HEK293 (cell line): ENCODE data around the gene ASCC3.

Source experiments
- INSM2 ChIP-seq: fragments of 450-650 bp; formaldehyde crosslinking; IDR thresholded peaks from 2 replicates; pipeline ENCODE4 v1.5.1; 2016; ENCODE audit warnings: missing biosample characterization, missing genetic modification characterization
- KLF17 ChIP-seq: fragments of 450-650 bp; formaldehyde crosslinking; IDR thresholded peaks from 2 replicates; pipeline ENCODE4 v1.5.1; 2016; ENCODE audit warnings: missing biosample characterization, missing genetic modification characterization
- MYNN ChIP-seq: fragments of 450-650 bp; formaldehyde crosslinking; IDR thresholded peaks from 2 replicates; pipeline ENCODE4 v1.5.1; 2016; ENCODE audit warnings: missing biosample characterization, missing genetic modification characterization, borderline replicate concordance
- PRDM4 ChIP-seq: fragments of 450-650 bp; formaldehyde crosslinking; IDR thresholded peaks from 2 replicates; pipeline ENCODE4 v1.5.1; 2017; ENCODE audit warnings: missing biosample characterization, missing genetic modification characterization
- SALL2 ChIP-seq: fragments of 450-650 bp; formaldehyde crosslinking; IDR thresholded peaks from 2 replicates; pipeline ENCODE4 v1.5.0; 2017; ENCODE audit warnings: missing biosample characterization, mild to moderate bottlenecking, missing genetic modification characterization, borderline replicate concordance
- SETDB1 ChIP-seq: IDR thresholded peaks from one replicate; pipeline ENCODE4 v1.6.1; 2017; ENCODE audit warnings: mild to moderate bottlenecking, low read length, moderate library complexity, mixed read lengths; ENCODE audit not compliant: insufficient read length
- TRIM28 ChIP-seq: IDR thresholded peaks from 2 replicates; pipeline ENCODE4 v1.6.1; 2011; ENCODE audit warnings: low read length, control low read depth, borderline replicate concordance
- ZBTB20 ChIP-seq: fragments of 450-650 bp; formaldehyde crosslinking; IDR thresholded peaks from 2 replicates; pipeline ENCODE4 v1.5.1; 2016; ENCODE audit warnings: missing biosample characterization, missing genetic modification characterization
- ZFP3 ChIP-seq: fragments of 450-650 bp; formaldehyde crosslinking; IDR thresholded peaks from 2 replicates; pipeline ENCODE4 v1.5.1; 2016; ENCODE audit warnings: low read depth, missing biosample characterization, missing genetic modification characterization
- ZNF112 ChIP-seq: fragments of 450-650 bp; formaldehyde crosslinking; IDR thresholded peaks from 2 replicates; pipeline ENCODE4 v1.5.0; 2017; ENCODE audit warnings: missing biosample characterization, missing genetic modification characterization
- ZNF148 ChIP-seq: fragments of 450-650 bp; formaldehyde crosslinking; IDR thresholded peaks from 2 replicates; pipeline ENCODE4 v1.5.0; 2017; ENCODE audit warnings: missing biosample characterization, missing genetic modification characterization, borderline replicate concordance
- ZNF157 ChIP-seq: fragments of 450-650 bp; formaldehyde crosslinking; IDR thresholded peaks from 2 replicates; pipeline ENCODE4 v1.5.1; 2016; ENCODE audit warnings: missing biosample characterization, missing genetic modification characterization
- ZNF16 ChIP-seq: fragments of 450-650 bp; formaldehyde crosslinking; IDR thresholded peaks from 2 replicates; pipeline ENCODE4 v1.5.1; 2016; ENCODE audit warnings: low read depth, missing biosample characterization, missing genetic modification characterization
- ZNF274 ChIP-seq, 2 experiments: fragments of 200-500 bp in 1 of 2; fragments of 450-650 bp in 1 of 2; sonication (Bioruptor generic) in 1 of 2; formaldehyde crosslinking in 1 of 2; IDR thresholded peaks; 2 replicates each; pipeline versions ENCODE4 v1.5.1 to v1.6.1; 2014 to 2016; ENCODE audit warnings: borderline replicate concordance in 1 of 2, inconsistent platforms in 1 of 2, low read length in 1 of 2, missing biosample characterization in 1 of 2, missing genetic modification characterization in 1 of 2
- ZNF391 ChIP-seq: fragments of 450-650 bp; formaldehyde crosslinking; IDR thresholded peaks from 2 replicates; pipeline ENCODE4 v1.5.1; 2016; ENCODE audit warnings: low read depth, missing biosample characterization, missing genetic modification characterization, borderline replicate concordance
- ZNF394 ChIP-seq: fragments of 450-650 bp; formaldehyde crosslinking; IDR thresholded peaks from 2 replicates; pipeline ENCODE4 v1.5.1; 2016; ENCODE audit warnings: missing biosample characterization, missing genetic modification characterization, mild to moderate bottlenecking, moderate library complexity, borderline replicate concordance
- ZNF426 ChIP-seq: fragments of 450-650 bp; formaldehyde crosslinking; IDR thresholded peaks from 2 replicates; pipeline ENCODE4 v1.5.1; 2017; ENCODE audit warnings: missing biosample characterization, missing genetic modification characterization, mild to moderate bottlenecking, inconsistent platforms, moderate library complexity
- ZNF555 ChIP-seq: fragments of 450-650 bp; formaldehyde crosslinking; conservative IDR thresholded peaks from 2 replicates; pipeline ENCODE4 v1.5.1; 2017; ENCODE audit warnings: missing biosample characterization, mild to moderate bottlenecking, missing genetic modification characterization, inconsistent platforms
- ZNF621 ChIP-seq: fragments of 450-650 bp; formaldehyde crosslinking; IDR thresholded peaks from 2 replicates; pipeline ENCODE4 v1.5.1; 2017; ENCODE audit warnings: missing biosample characterization, missing genetic modification characterization
- ZNF660 ChIP-seq: fragments of 450-650 bp; IDR thresholded peaks from 2 replicates; pipeline ENCODE4 v1.5.1; 2018; ENCODE audit warnings: missing biosample characterization, mild to moderate bottlenecking, missing genetic modification characterization
- ZNF670 ChIP-seq: fragments of 450-650 bp; formaldehyde crosslinking; IDR thresholded peaks from 2 replicates; pipeline ENCODE4 v1.5.1; 2016; ENCODE audit warnings: missing biosample characterization, missing genetic modification characterization, low read depth
- ZNF677 ChIP-seq: fragments of 450-650 bp; IDR thresholded peaks from 2 replicates; pipeline ENCODE4 v1.5.0; 2018; ENCODE audit warnings: missing biosample characterization, mild to moderate bottlenecking, missing genetic modification characterization, moderate library complexity
- ZSCAN16 ChIP-seq: fragments of 450-650 bp; formaldehyde crosslinking; IDR thresholded peaks from 2 replicates; pipeline ENCODE4 v1.5.1; 2016; ENCODE audit warnings: missing biosample characterization, missing genetic modification characterization
- TF ChIP-seq, protein P1 (sequence below): IDR thresholded peaks from 2 replicates; pipeline ENCODE4 v1.6.1; 2011; ENCODE audit warnings: mild to moderate bottlenecking, low read depth, low read length, borderline replicate concordance
- TF ChIP-seq, protein P2 (sequence below): fragments of 450-650 bp; formaldehyde crosslinking; conservative IDR thresholded peaks from 2 replicates; pipeline ENCODE4 v1.5.1; 2016; ENCODE audit warnings: low read depth, missing biosample characterization, missing genetic modification characterization
- TF ChIP-seq, protein P3 (sequence below): sonication (generic); formaldehyde crosslinking; IDR thresholded peaks from 2 replicates; pipeline ENCODE4 v1.8.1; 2022; ENCODE audit warnings: mild to moderate bottlenecking, moderate library complexity, missing genetic modification reagents

ASCC3 gene

DNA sequence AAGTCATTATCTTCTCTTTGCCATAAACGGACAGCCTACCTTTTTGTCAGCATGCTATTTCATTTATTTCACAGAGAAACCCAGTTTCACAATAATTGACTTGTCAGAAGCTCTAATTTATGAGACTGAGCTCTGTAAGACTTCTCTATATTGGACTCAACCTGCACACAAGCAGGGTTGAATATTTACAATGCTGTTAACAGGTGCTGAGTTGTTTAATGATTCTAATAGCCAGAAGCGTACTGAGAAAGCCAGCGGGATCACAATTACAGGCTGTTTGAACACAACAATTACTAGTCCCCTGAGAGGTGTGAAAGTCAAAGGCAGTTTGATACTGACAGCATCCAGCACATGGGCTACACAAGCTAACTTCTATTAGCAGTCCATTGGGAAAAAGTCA is 288.2 kb downstream of the ASCC3 start (continued):
- no peak for TF ChIP-seq ZNF148 (tag by site-specific recombination)
- no peak for TF ChIP-seq ZBTB20 (tag by site-specific recombination)
- TF ChIP-seq ZNF274 (IDR thresholded peaks at IDR 0.05; ENCODE audit: low read length) = no peak
- TF ChIP-seq ZNF274 (tag by site-specific recombination; IDR thresholded peaks at IDR 0.05; ENCODE audit: borderline replicate concordance) = no peak
- TF ChIP-seq, protein P1, sequence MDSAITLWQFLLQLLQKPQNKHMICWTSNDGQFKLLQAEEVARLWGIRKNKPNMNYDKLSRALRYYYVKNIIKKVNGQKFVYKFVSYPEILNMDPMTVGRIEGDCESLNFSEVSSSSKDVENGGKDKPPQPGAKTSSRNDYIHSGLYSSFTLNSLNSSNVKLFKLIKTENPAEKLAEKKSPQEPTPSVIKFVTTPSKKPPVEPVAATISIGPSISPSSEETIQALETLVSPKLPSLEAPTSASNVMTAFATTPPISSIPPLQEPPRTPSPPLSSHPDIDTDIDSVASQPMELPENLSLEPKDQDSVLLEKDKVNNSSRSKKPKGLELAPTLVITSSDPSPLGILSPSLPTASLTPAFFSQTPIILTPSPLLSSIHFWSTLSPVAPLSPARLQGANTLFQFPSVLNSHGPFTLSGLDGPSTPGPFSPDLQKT = no peak
- TF ChIP-seq ZNF677 (tag by site-specific recombination) = no peak
- no peak for TF ChIP-seq SETDB1
- TF ChIP-seq SALL2 (tag by site-specific recombination) = no peak
- peak; percentile 78 for TF ChIP-seq ZSCAN16 (tag by site-specific recombination)
- TF ChIP-seq, protein P2, sequence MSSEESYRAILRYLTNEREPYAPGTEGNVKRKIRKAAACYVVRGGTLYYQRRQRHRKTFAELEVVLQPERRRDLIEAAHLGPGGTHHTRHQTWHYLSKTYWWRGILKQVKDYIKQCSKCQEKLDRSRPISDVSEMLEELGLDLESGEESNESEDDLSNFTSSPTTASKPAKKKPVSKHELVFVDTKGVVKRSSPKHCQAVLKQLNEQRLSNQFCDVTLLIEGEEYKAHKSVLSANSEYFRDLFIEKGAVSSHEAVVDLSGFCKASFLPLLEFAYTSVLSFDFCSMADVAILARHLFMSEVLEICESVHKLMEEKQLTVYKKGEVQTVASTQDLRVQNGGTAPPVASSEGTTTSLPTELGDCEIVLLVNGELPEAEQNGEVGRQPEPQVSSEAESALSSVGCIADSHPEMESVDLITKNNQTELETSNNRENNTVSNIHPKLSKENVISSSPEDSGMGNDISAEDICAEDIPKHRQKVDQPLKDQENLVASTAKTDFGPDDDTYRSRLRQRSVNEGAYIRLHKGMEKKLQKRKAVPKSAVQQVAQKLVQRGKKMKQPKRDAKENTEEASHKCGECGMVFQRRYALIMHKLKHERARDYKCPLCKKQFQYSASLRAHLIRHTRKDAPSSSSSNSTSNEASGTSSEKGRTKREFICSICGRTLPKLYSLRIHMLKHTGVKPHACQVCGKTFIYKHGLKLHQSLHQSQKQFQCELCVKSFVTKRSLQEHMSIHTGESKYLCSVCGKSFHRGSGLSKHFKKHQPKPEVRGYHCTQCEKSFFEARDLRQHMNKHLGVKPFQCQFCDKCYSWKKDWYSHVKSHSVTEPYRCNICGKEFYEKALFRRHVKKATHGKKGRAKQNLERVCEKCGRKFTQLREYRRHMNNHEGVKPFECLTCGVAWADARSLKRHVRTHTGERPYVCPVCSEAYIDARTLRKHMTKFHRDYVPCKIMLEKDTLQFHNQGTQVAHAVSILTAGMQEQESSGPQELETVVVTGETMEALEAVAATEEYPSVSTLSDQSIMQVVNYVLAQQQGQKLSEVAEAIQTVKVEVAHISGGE (tag by site-specific recombination) = no peak
- TF ChIP-seq MYNN (tag by site-specific recombination) = no peak
- peak; percentile 75; the same call in 1 of the 2 replicates for TF ChIP-seq TRIM28
- TF ChIP-seq ZNF394 (tag by site-specific recombination) = peak; percentile 57; the same call in 1 of the 2 replicates
- TF ChIP-seq KLF17 = no peak
- no peak for TF ChIP-seq ZNF157 (tag by site-specific recombination)
- TF ChIP-seq PRDM4 (tag by site-specific recombination) = peak; percentile 97
- no peak for TF ChIP-seq ZNF112 (tag by site-specific recombination)
- no peak for TF ChIP-seq ZNF670 (tag by site-specific recombination)
- TF ChIP-seq, protein P3, sequence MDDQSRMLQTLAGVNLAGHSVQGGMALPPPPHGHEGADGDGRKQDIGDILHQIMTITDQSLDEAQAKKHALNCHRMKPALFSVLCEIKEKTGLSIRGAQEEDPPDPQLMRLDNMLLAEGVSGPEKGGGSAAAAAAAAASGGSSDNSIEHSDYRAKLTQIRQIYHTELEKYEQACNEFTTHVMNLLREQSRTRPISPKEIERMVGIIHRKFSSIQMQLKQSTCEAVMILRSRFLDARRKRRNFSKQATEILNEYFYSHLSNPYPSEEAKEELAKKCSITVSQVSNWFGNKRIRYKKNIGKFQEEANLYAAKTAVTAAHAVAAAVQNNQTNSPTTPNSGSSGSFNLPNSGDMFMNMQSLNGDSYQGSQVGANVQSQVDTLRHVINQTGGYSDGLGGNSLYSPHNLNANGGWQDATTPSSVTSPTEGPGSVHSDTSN (CRISPR knock-in tag) = no peak
- peak; percentile 95 for TF ChIP-seq INSM2 (tag by site-specific recombination)
- no peak for TF ChIP-seq ZNF16 (tag by site-specific recombination)
- TF ChIP-seq ZNF391 = peak; percentile 91; the same call in 1 of the 2 replicates
- peak; percentile 75 for TF ChIP-seq ZNF660
- TF ChIP-seq ZFP3 (tag by site-specific recombination) = no peak; the same call in 1 of the 2 replicates
- TF ChIP-seq ZNF621 (tag by site-specific recombination) = no peak
- TF ChIP-seq ZNF555 (tag by site-specific recombination) = no peak
- TF ChIP-seq ZNF426 (tag by site-specific recombination) = no peak
